Keratinocyte (primary cell): Measurements from ENCODE around the gene GOLIM4. TPM values are rescaled to one million over a fixed set of nuclear protein-coding genes. Genes with fewer than 3 reads are reported as not detected.

Source experiments
- DNase-seq: peaks from one replicate; pipeline ENCODE4 v3.0.0-alpha.2; 2011; ENCODE audit warnings: low read depth, missing footprints, low spot score
- FAIRE-seq: peaks from 2 replicates; lab custom pipeline; 2011; peaks lifted over from hg19 to GRCh38; lab: Jason Lieb, UNC
- H2AFZ ChIP-seq: 2 replicates; pipeline ENCODE4 v1.6.0; 2012; ENCODE audit warnings: low read length, control low read depth, inconsistent platforms; ENCODE audit not compliant: control insufficient read depth
- H3K27ac ChIP-seq: 2 replicates; pipeline ENCODE4 v1.5.1; 2011; ENCODE audit warnings: low read length; ENCODE audit not compliant: control insufficient read depth, insufficient read depth
- H3K27me3 ChIP-seq: 3 replicates; pipeline ENCODE4 v1.6.0; 2011; ENCODE audit warnings: low read length; ENCODE audit not compliant: control insufficient read depth, insufficient read depth; ENCODE audit errors: extremely low read depth
- H3K36me3 ChIP-seq, 2 experiments: 2 replicates in 1 of 2; 3 replicates in 1 of 2; pipeline ENCODE4 v1.5.1; 2011; ENCODE audit warnings: low read length in 2 of 2, mild to moderate bottlenecking in 1 of 2; ENCODE audit not compliant: control insufficient read depth in 2 of 2, insufficient read depth in 2 of 2; ENCODE audit errors: extremely low read depth in 1 of 2
- H3K4me1 ChIP-seq: 3 replicates; pipeline ENCODE4 v1.5.1; 2011; ENCODE audit warnings: low read length; ENCODE audit not compliant: control insufficient read depth, insufficient read depth; ENCODE audit errors: extremely low read depth
- H3K4me2 ChIP-seq: 3 replicates; pipeline ENCODE4 v1.6.0; 2011; ENCODE audit warnings: low read depth, low read length; ENCODE audit not compliant: control insufficient read depth, insufficient read depth; ENCODE audit errors: extremely low read depth
- H3K4me3 ChIP-seq, 3 experiments: fragments of 200-600 bp in 1 of 3; sonication (generic) in 1 of 3; 2 replicates in 2 of 3; 3 replicates in 1 of 3; pipeline ENCODE4 v1.5.1; 2011 to 2016; ENCODE audit warnings: low read length in 3 of 3, mild to moderate bottlenecking in 3 of 3, control low read depth in 2 of 3, inconsistent platforms in 1 of 3, low read depth in 1 of 3, mixed read lengths in 1 of 3, mixed run types in 1 of 3, moderate library complexity in 1 of 3; ENCODE audit not compliant: control insufficient read depth in 2 of 3, insufficient read depth in 2 of 3; ENCODE audit errors: extremely low read depth in 1 of 3
- H3K79me2 ChIP-seq: 2 replicates; pipeline ENCODE4 v1.6.0; 2012; ENCODE audit warnings: low read length; ENCODE audit not compliant: control insufficient read depth, insufficient read depth
- H3K9ac ChIP-seq: 3 replicates; pipeline ENCODE4 v1.6.0; 2011; ENCODE audit warnings: low read length; ENCODE audit not compliant: control insufficient read depth, insufficient read depth; ENCODE audit errors: extremely low read depth
- H3K9me1 ChIP-seq: 3 replicates; pipeline ENCODE4 v1.6.0; 2011; ENCODE audit warnings: low read length; ENCODE audit not compliant: control insufficient read depth, insufficient read depth; ENCODE audit errors: extremely low read depth
- H3K9me3 ChIP-seq: 2 replicates; pipeline ENCODE4 v1.5.1; 2012; ENCODE audit warnings: low read depth, low read length; ENCODE audit not compliant: control insufficient read depth
- H4K20me1 ChIP-seq: 3 replicates; pipeline ENCODE4 v1.6.0; 2011; ENCODE audit warnings: low read length; ENCODE audit not compliant: control insufficient read depth, insufficient read depth; ENCODE audit errors: extremely low read depth
- EZH2 ChIP-seq: IDR thresholded peaks from one replicate; pipeline ENCODE4 v1.6.1; 2012; ENCODE audit warnings: inconsistent platforms, mild to moderate bottlenecking, low read length, moderate library complexity
- dilution Hi-C: fragments of 300-500 bp; cut with MboI; formaldehyde crosslinking; loops from one replicate; pipeline ENCODE4 v1.7.0; 2020; ENCODE audit warnings: low sequenced_read_pairs; ENCODE audit not compliant: extremely low pct_ligation_motif_present
- polyA plus RNA-seq, 5 experiments: library from polyadenylated mRNA; depleted of rRNA in 3 of 5; stranded (reverse) in 3 of 5; stranded (forward) in 1 of 5; unstranded in 1 of 5; fragments of >200 nt; gene quantifications; 1 replicate in 1 of 5; 2 replicates in 3 of 5; 3 replicates in 1 of 5; pipeline versions ENCODE4 v1.2.1 to v1.2.3, GENCODE V29; 2011 to 2012; ENCODE audit warnings: missing spikeins in 2 of 5, low read depth in 1 of 5, low replicate concordance in 1 of 5
- TF ChIP-seq, protein P1 (sequence below), 3 experiments: IDR thresholded peaks in 1 of 3; conservative IDR thresholded peaks in 1 of 3; optimal IDR thresholded peaks in 1 of 3; 2 replicates in 2 of 3; 3 replicates in 1 of 3; pipeline versions ENCODE3 to v1.5.1; 2011; ENCODE audit warnings: low read length in 3 of 3, mild to moderate bottlenecking in 3 of 3, moderate library complexity in 2 of 3, control low read depth in 1 of 3, inconsistent platforms in 1 of 3; ENCODE audit not compliant: insufficient read depth in 2 of 3; ENCODE audit errors: extremely low read depth in 1 of 3

Gene GOLIM4
- polyA plus RNA-seq, 1 donor (not counting 4 experiments of a cell fraction or from before 2014, with no cell fraction given), result 13.4 TPM

DNA sequence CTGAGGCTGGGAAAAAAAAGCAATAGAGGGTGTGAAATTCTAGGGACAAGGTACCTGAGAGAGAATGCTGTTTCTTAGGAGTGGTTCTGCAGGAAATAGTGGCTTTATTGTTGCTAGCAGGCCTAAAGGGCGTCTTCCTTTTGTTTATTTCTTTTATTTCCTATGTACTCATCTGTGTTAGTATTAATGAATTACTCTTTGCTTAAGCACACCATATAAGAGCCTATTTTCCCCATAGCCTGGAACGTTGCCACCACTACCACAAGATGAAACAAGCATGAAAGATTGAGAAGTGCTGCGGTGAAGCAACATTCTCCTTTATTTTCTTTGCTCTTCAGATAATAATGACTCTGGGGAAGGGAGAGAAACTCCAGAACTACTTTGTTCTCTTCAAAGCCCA is 21.3 kb upstream of the GOLIM4 start:
- peak; percentile 29 for FAIRE-seq
- Histone ChIP-seq H3K4me1 (peaks cover 12% of the 10 kb centered on the region), H4K20me1 (no peaks in the 10 kb centered on the region), H3K27ac (no peak overlapping the region), H3K9me3 (no peaks in the 10 kb centered on the region), H3K27me3 (no peaks in the 10 kb centered on the region), H3K4me2 (peak overlapping the region; percentile 7), H3K9ac (no peak overlapping the region), H3K79me2 (no peaks in the 10 kb centered on the region), H2AFZ (peak overlapping the region; percentile 67), H3K9me1 (no peaks in the 10 kb centered on the region), H3K4me3 (no peak overlapping the region), H3K36me3 (no peaks in the 10 kb centered on the region)
- no peak for DNase-seq
- dilution Hi-C loops, result no loop called here
- TF ChIP-seq, protein P1, sequence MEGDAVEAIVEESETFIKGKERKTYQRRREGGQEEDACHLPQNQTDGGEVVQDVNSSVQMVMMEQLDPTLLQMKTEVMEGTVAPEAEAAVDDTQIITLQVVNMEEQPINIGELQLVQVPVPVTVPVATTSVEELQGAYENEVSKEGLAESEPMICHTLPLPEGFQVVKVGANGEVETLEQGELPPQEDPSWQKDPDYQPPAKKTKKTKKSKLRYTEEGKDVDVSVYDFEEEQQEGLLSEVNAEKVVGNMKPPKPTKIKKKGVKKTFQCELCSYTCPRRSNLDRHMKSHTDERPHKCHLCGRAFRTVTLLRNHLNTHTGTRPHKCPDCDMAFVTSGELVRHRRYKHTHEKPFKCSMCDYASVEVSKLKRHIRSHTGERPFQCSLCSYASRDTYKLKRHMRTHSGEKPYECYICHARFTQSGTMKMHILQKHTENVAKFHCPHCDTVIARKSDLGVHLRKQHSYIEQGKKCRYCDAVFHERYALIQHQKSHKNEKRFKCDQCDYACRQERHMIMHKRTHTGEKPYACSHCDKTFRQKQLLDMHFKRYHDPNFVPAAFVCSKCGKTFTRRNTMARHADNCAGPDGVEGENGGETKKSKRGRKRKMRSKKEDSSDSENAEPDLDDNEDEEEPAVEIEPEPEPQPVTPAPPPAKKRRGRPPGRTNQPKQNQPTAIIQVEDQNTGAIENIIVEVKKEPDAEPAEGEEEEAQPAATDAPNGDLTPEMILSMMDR (optimal IDR thresholded peaks at IDR 0.05 in 1 of 3, IDR thresholded peaks at IDR 0.05 in 1 of 3, conservative IDR thresholded peaks at IDR 0.05 in 1 of 3; ENCODE audit: extremely low read depth in 1 of 3, insufficient read depth in 2 of 3, low read length in 3 of 3), result no peak
- no peak for TF ChIP-seq EZH2

DNA sequence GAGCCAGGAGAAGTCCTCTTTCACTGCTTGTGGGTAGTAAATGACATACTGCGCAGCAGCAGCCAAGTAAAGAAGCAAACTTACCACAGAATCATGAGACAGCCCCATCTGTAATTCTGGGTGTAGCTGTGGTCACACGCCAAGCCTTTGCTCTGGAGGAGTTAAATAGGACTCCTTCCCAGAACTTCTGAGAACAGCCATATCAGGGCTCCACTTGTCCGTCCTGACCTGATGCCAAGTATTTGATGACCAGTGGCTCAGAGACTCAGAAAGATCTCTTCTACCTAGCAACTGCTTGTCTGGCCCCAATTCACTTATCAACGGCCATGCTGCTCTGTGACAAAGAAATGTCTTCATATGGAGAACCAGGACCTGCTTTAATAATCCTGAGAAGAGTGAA is 20.6 kb upstream of the GOLIM4 start:
- FAIRE-seq (no peak), DNase-seq (no peak)
- Histone ChIP-seq H3K79me2 (no peaks in the 10 kb centered on the region), H3K27ac (no peak overlapping the region), H3K4me2 (no peak overlapping the region), H3K4me3 (no peak overlapping the region), H3K4me1 (peaks cover 12% of the 10 kb centered on the region), H2AFZ (no peak overlapping the region), H3K36me3 (no peaks in the 10 kb centered on the region), H3K9me1 (no peaks in the 10 kb centered on the region), H3K9ac (no peak overlapping the region), H3K9me3 (no peaks in the 10 kb centered on the region), H4K20me1 (no peaks in the 10 kb centered on the region), H3K27me3 (no peaks in the 10 kb centered on the region)
- TF ChIP-seq EZH2, result no peak
- TF ChIP-seq, protein P1 (optimal IDR thresholded peaks at IDR 0.05 in 1 of 3, IDR thresholded peaks at IDR 0.05 in 1 of 3, conservative IDR thresholded peaks at IDR 0.05 in 1 of 3; ENCODE audit: extremely low read depth in 1 of 3, insufficient read depth in 2 of 3, low read length in 3 of 3), result no peak
- dilution Hi-C loops, result no loop called here
